C4-2B (cell line): ENCODE results near the gene NCAN.

Experiments used
- H3K27ac ChIP-seq: fragments of 450-650 bp; 2 replicates; pipeline ENCODE4 v1.5.1; 2017
- ZFX ChIP-seq: fragments of 450-650 bp; IDR thresholded peaks from 2 replicates; pipeline ENCODE4 v1.6.1; 2017
- TF ChIP-seq, protein P1 (sequence below): fragments of 450-650 bp; conservative IDR thresholded peaks from 2 replicates; pipeline ENCODE4 v1.5.1; 2017; ENCODE audit warnings: mild to moderate bottlenecking

NCAN gene

DNA sequence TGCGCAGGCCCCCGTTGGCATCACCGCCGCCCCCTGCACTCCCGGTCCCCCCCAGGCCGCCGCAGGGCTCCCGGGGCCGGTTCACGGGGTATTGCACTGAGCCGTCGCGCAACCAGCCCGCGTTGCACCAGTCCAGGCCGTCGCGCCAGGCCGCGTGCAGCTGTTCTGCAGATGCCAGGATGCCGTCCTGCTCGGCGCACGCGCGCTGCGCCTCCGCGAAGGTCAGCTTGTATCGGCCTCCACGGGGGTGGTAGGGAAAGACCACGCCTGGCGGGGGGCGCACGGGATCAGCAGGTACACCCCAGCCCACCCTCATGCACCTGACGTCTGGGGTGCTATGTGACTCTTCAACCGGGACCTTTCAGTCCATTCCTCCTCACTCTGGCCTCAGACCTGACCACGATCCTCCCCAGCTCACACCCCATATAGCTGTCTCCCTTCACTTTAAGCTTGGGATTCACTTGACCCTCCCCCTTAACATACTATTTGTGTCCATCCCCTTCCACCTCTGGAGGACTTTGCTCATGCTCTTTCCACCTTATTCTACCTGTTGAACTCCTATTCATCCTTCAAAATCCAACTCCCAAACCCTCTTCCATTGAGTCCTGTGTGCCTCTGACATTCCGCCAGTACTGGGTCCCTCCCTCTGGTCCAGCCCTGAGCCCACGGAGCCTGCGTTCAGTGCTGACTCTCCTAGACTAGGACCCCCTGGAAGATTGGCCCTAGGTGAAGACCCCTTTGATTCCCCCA lies 47.0 kb downstream of the NCAN start:
- TF ChIP-seq, protein P1, sequence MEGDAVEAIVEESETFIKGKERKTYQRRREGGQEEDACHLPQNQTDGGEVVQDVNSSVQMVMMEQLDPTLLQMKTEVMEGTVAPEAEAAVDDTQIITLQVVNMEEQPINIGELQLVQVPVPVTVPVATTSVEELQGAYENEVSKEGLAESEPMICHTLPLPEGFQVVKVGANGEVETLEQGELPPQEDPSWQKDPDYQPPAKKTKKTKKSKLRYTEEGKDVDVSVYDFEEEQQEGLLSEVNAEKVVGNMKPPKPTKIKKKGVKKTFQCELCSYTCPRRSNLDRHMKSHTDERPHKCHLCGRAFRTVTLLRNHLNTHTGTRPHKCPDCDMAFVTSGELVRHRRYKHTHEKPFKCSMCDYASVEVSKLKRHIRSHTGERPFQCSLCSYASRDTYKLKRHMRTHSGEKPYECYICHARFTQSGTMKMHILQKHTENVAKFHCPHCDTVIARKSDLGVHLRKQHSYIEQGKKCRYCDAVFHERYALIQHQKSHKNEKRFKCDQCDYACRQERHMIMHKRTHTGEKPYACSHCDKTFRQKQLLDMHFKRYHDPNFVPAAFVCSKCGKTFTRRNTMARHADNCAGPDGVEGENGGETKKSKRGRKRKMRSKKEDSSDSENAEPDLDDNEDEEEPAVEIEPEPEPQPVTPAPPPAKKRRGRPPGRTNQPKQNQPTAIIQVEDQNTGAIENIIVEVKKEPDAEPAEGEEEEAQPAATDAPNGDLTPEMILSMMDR, result no peak
- no peak for TF ChIP-seq ZFX
- H3K27ac ChIP-seq, result no peak overlapping the region

GRCh38 chr19:19259741-19260140 lies 48.0 kb downstream of the NCAN start:
- TF ChIP-seq ZFX, result no peak
- TF ChIP-seq, protein P1, result no peak
- no peak overlapping the region for H3K27ac ChIP-seq

DNA sequence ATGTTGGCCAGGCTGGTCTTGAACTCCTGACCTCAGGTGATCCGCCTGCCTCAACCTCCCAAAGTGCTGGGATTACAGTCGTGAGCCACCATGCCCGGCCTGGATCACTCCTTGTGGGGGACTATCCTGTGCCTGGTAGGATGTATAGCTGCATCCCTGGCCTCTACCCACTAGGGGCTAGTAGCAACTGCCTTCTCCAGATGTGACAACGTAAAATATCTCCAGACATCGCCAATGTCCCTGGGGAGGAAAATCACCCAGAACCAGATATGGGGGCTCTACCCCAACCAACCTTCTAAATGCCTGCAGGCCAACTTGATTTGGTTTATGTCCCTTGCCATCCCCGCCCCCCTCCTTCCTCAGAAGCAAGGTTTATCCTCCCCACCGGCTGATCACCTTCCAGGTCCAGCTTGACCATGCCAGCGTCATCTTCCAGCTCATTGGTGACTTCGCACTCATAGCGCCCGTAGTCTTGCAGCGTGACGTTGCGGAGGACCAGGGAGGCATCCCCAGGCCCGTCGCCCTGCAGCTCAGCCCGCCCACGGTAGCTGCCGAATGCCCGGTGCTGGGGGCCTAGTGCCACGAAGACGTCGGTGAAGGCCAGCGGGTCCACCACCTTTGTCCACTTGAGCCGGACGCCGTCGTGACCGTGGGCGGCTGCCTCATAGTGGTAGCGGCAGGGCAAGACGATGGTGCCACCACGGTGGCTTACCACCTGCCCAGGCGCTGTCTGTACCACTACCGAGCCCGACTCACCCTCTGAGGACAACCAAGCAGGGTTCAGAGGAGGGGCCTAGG lies 48.9 kb downstream of the NCAN start:
- TF ChIP-seq, protein P1, result no peak
- TF ChIP-seq ZFX, result no peak
- H3K27ac ChIP-seq, result no peak overlapping the region

DNA sequence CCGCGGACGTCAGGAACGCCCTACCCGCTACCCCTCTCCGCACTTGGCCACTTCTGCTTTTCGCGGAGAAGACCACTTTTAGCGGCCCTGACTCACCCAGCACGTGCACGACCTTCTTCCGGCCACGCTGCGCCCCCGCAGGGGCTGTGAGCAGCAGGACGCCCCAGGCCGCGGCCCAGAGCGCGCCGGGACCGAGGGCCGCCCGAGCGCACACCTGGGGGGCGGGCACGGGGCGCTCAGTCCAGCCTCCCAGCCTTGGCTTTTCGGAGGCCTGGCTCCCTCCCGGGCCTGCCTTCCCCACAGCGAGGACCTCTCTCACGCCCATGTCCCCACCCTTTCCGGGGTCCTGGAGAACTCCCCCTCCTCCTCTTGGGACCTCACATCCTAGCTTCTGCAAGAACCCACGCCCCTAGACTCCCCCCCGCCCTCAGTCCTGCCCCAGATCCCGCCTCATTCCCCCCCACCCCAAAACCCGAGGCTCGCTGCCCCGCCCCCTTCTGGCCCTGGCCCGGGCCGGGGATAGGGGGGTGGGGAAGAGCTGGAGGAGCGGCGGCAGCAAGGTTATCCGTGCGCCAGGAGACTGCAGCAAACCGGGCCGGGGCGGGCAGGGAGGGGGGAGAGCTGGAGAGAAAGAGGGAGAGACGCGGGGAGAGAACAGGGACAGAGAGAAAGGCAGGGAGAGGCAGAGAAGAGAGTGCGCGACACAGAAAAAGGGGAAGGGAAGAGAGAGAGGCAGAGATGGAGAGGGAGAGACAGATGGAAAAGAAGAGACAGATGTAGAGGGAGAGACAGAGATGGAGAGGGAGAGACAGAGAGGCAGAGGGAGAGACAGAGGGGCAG lies 49.8 kb downstream of the NCAN start:
- H3K27ac ChIP-seq, result no peak overlapping the region
- no peak for TF ChIP-seq ZFX
- TF ChIP-seq, protein P1, result no peak

- no peak overlapping the region for H3K27ac ChIP-seq
- no peak for TF ChIP-seq ZFX
These were observed 50.7 kb downstream of the NCAN start for GRCh38 chr19:19262190-19263057.

DNA sequence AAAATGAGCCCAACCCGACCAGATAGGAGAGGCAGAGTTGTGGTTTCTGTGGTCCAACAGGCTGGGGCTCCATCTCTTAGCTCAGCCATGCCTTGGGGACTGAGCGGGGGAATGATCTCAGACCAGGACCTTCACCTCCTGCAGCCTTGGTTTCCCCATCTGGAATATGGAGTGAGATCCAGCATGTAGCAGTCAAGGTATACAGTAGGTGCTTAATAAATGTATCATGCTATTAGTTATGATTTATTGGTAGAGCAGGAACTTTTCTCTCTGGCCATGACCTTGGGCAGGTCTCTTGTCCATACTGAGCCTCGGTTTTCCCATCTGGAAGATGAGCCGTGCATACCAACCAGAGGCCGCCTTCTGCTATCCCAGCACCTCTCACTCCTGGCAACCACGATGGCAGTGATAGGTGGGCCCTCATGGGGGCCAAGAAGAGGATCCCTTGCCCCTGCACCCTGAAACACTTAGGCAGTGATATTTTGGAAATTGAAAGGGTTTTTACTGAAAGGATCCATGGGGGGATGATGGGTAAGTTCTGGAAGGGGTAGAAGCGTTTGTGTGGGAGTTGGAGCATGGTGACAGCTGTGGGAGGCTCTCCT lies 52.2 kb downstream of the NCAN start:
- TF ChIP-seq, protein P1, result no peak
- no peak for TF ChIP-seq ZFX
- no peak overlapping the region for H3K27ac ChIP-seq

- TF ChIP-seq ZFX, result no peak
- TF ChIP-seq, protein P1, result no peak
- H3K27ac ChIP-seq, result no peak overlapping the region
These were observed 55.5 kb downstream of the NCAN start for GRCh38 chr19:19267305-19267704.
